Adipocyte (in vitro differentiated cells): ENCODE results near the gene PGGHG.
"Not testable (repeated sequence)": the region's sequence is repeated elsewhere in the genome, so short reads cannot be mapped to it uniquely, and the experiment has no call there.

ENCODE experiments used
- DNase-seq: peaks from one replicate; pipeline ENCODE4 v3.0.0-alpha.2; 2015; ENCODE audit warnings: low read depth
- H3K27me3 ChIP-seq: replicated peaks from 2 replicates; pipeline ENCODE4 v1.7.0; 2013; ENCODE audit warnings: mild to moderate bottlenecking, low read length, moderate library complexity; ENCODE audit not compliant: control insufficient read depth, insufficient read depth
- H3K36me3 ChIP-seq: 2 replicates; pipeline ENCODE4 v1.7.0; 2013; ENCODE audit warnings: low read length, mild to moderate bottlenecking, moderate library complexity; ENCODE audit not compliant: control insufficient read depth, insufficient read depth, severe bottlenecking
- H3K4me1 ChIP-seq: 2 replicates; pipeline ENCODE4 v1.7.0; 2013; ENCODE audit warnings: mild to moderate bottlenecking, low read length, moderate library complexity; ENCODE audit not compliant: control insufficient read depth, insufficient read depth
- H3K4me3 ChIP-seq: 2 replicates; pipeline ENCODE4 v1.7.0; 2013; ENCODE audit warnings: mild to moderate bottlenecking, low read length, moderate library complexity
- H3K9ac ChIP-seq: 2 replicates; pipeline ENCODE4 v1.7.0; 2013; ENCODE audit warnings: mild to moderate bottlenecking, low read length, moderate library complexity
- H3K9me3 ChIP-seq: 2 replicates; pipeline ENCODE4 v1.7.0; 2013; ENCODE audit warnings: mild to moderate bottlenecking, low read length, moderate library complexity; ENCODE audit not compliant: control insufficient read depth

The PGGHG gene

DNA sequence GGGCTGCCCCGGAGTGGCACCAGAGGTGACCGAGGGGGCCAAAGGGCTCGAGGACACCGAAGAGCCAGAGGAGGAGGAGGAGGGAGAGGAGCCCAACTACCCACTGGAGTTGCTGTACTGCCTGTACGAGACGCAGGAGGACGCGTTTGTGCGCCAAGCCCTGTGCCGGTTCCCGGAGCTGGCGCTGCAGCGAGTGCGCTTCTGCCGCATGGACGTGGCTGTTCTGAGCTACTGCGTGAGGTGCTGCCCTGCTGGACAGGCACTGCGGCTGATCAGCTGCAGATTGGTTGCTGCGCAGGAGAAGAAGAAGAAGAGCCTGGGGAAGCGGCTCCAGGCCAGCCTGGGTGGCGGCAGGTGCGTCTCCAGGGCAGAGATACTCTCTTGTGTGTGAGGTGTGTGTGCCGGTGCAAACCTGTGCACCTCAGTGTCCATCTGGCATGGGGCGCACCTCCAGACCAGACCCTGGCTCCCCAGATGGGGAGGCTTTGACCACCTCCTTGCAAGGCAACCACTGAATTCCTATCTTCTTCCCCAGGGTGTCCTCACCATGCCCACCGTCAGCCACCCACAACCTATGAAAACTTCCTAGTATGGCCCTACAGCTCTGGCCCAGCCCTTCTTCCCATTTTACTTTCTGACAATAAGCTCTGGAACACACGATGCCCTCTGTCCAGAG lies 7.3 kb upstream of the PGGHG start:
- Histone ChIP-seq H3K4me1 (no peaks in the 10 kb centered on the region), H3K27me3 (peaks cover 51% of the 10 kb centered on the region), H3K36me3 (no peaks in the 10 kb centered on the region), H3K4me3 (no peak overlapping the region), H3K9ac (no peak overlapping the region), H3K9me3 (no peaks in the 10 kb centered on the region)
- DNase-seq = no peak

DNA sequence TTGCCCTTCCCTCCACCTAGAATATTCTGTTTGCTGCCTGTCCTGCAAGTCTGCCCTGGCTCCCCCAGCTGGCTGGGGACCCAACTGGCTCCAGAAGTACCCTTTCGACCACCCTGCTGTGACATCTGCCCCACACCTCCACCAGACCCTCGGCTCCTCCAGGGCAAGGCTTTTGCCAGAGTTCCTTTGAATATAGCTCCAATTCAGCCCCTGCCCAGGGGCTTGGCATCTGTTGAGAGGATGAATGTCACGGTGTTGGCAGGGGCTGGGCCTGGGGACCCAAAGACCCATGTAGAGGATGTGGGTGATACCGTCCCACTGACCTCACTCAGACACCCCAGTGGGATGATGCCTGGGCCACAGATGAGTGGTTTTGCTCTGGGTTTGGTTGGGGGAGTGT lies 6.8 kb upstream of the PGGHG start:
- Histone ChIP-seq H3K36me3 (no peaks in the 10 kb centered on the region), H3K9ac (no peak overlapping the region), H3K4me3 (no peak overlapping the region), H3K9me3 (no peaks in the 10 kb centered on the region), H3K27me3 (peaks cover 51% of the 10 kb centered on the region), H3K4me1 (no peaks in the 10 kb centered on the region)
- DNase-seq = no peak

DNA sequence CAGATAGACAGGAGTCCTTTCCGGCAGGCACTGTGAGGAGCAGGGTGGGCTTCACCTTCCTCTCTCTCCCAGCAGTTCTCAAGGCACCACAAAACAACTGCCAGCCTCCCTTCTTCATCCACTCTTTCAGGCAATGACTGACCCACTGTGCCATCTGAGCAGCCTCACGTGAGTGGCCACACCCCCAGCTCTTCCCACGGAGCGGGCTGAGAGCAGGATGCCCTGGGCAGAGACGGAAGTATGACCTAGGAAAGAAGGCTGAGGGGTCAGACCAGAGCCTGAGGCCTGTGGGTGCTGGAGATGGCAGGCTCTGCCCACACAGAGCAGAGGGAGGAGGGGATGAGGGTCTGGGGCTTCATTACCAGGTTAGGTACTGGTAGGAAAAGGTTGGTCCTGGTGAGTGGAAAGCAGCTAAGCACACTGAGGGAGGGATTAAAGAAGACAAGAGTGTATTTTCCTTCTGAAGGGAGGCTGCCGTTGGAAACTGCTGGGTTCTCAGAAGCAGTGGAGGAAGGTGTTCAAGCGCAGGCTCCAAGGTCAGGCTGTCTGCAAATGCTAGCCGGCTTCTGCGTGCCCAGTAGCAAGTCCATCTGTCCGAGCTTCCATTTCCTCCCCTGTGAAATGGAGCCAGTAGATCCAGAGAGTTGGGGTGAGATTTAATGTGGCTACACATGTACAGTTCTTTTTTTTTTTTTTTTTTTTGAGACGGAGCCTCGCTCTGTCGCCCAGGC lies 6.1 kb upstream of the PGGHG start:
- no peaks in the 10 kb centered on the region for H3K9me3 ChIP-seq
- no peak overlapping the region for H3K4me3 ChIP-seq
- DNase-seq = no peak
- no peak overlapping the region for H3K9ac ChIP-seq
- H3K36me3 ChIP-seq = no peaks in the 10 kb centered on the region
- H3K27me3 ChIP-seq = peaks cover 50% of the 10 kb centered on the region
- no peaks in the 10 kb centered on the region for H3K4me1 ChIP-seq

DNA sequence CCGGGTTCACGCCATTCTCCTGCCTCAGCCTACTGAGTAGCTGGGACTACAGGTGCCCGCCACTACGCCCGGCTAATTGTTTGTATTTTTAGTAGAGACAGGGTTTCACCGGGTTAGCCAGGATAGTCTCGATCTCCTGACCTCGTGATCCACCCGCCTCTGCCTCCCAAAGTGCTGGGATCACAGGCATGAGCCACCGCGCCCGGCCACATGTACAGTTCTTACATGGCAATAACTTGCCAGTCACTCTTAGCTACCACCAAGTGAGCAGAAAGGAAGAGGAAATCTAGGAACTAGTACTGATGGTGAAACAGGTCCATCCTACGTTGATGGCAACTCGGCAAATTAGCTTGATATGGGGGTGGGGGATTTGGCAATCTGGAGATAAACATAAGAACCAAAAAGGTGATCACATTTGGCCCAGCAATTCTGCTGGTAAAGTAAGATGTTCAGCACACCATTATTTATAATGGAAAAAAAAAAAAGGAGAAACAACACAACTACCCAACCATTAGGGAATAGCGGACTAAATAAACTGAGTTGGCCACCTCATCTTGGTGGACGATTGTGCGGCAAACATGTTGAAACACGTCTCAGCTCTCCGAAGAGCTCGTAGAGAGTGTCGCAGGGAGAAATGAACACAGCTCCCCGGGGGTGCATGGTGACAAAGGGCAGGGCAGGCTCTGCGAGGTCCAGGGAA lies 5.4 kb upstream of the PGGHG start:
- Histone ChIP-seq H3K4me1 (peaks cover 4% of the 10 kb centered on the region), H3K27me3 (peaks cover 51% of the 10 kb centered on the region), H3K36me3 (no peaks in the 10 kb centered on the region), H3K4me3 (no peak overlapping the region), H3K9me3 (no peaks in the 10 kb centered on the region), H3K9ac (no peak overlapping the region)
- no peak for DNase-seq

DNA sequence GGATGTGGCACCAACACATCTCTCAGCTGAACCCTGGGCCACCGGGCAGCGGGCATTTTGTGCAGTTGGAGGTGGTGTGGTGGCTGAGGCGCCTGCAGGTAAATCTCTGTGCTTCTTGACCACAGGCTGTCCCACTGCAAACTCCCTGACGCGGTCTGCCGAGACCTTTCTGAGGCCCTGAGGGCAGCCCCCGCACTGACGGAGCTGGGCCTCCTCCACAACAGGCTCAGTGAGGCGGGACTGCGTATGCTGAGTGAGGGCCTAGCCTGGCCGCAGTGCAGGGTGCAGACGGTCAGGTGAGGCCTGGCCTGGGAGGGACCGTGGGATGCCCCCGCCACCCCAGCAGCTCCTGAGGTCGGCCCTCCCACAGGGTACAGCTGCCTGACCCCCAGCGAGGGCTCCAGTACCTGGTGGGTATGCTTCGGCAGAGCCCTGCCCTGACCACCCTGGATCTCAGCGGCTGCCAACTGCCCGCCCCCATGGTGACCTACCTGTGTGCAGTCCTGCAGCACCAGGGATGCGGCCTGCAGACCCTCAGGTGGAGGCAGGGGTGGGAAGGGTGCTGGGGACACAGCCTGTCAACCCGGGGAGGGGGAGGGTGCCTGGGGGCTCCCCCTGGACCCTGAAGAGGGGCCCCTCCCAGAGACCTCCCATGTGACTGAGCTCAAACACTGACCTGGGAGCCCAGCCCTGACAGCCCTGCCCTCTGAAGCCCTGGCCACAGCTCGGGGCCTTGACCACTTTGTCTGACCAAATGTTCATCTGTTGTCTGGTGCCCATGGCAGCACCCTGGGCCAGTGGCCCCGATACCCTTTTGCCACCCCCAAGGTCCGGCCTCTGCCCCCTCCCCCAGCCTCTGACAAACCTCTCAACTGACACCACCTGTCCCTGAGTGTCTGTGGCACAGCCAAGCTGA lies 4.6 kb upstream of the PGGHG start:
- no peak overlapping the region for H3K9ac ChIP-seq
- peaks cover 4% of the 10 kb centered on the region for H3K4me1 ChIP-seq
- H3K9me3 ChIP-seq = no peaks in the 10 kb centered on the region
- H3K36me3 ChIP-seq = no peaks in the 10 kb centered on the region
- DNase-seq = no peak
- H3K27me3 ChIP-seq = peaks cover 51% of the 10 kb centered on the region
- H3K4me3 ChIP-seq = no peak overlapping the region

DNA sequence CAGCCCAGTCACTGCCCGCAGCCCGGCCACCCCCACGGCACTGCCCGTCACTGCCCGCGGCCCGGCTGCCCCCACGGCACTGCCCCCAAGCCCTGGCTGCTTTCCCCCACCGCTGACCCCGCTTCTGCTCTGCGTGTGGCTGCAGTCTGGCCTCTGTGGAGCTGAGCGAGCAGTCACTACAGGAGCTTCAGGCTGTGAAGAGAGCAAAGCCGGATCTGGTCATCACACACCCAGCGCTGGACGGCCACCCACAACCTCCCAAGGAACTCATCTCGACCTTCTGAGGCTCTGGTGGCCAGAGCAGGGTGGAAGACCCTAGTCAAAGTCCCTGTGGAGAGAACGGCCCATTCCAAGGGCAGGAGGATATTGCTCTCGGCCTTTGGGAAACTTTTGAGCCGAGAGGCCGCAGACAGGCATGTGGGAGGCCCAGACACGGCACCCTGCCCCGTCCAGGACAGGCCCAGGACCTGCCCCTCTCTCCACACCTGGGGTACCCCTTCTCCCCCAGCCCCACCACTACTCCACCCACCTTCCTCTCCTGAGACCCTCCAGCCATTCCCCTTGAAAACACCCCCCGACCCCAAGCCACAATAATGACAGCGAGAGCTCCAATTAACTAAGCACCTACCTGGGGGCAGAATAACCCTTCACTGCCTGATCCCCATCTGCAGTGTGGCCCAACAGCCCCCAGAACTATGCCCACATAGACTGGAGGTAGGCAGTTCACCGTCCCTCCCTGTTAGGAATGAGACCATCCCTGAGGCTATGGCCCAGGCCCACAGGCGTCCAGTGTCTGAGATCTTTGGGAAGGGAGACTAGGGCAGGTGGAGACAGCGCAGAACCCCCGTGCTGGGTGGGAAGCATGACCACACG lies 3.7 kb upstream of the PGGHG start:
- Histone ChIP-seq H3K4me1 (peaks cover 4% of the 10 kb centered on the region), H3K27me3 (peaks cover 51% of the 10 kb centered on the region), H3K36me3 (no peaks in the 10 kb centered on the region), H3K9ac (no peak overlapping the region), H3K4me3 (no peak overlapping the region), H3K9me3 (no peaks in the 10 kb centered on the region)
- no peak for DNase-seq

DNA sequence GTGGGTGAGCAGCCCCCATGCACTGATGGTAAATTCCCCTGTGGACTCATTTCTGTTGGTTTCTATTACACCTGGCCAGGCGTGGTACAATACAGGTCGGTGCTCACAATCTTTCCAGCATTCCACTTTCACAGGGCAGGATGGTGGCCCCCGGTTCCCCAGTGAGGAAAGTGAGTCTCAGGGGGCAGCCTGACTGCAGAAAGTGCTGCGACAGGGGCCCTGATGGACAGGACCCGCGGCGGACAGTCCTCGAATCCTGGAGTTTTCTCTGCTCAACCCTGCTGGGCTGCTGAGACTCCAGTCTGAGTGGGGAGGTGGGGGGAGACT lies 3.1 kb upstream of the PGGHG start:
- no peaks in the 10 kb centered on the region for H3K9me3 ChIP-seq
- H3K4me1 ChIP-seq = peaks cover 4% of the 10 kb centered on the region
- no peak for DNase-seq
- no peak overlapping the region for H3K4me3 ChIP-seq
- H3K27me3 ChIP-seq = peaks cover 46% of the 10 kb centered on the region
- no peaks in the 10 kb centered on the region for H3K36me3 ChIP-seq
- no peak overlapping the region for H3K9ac ChIP-seq

DNA sequence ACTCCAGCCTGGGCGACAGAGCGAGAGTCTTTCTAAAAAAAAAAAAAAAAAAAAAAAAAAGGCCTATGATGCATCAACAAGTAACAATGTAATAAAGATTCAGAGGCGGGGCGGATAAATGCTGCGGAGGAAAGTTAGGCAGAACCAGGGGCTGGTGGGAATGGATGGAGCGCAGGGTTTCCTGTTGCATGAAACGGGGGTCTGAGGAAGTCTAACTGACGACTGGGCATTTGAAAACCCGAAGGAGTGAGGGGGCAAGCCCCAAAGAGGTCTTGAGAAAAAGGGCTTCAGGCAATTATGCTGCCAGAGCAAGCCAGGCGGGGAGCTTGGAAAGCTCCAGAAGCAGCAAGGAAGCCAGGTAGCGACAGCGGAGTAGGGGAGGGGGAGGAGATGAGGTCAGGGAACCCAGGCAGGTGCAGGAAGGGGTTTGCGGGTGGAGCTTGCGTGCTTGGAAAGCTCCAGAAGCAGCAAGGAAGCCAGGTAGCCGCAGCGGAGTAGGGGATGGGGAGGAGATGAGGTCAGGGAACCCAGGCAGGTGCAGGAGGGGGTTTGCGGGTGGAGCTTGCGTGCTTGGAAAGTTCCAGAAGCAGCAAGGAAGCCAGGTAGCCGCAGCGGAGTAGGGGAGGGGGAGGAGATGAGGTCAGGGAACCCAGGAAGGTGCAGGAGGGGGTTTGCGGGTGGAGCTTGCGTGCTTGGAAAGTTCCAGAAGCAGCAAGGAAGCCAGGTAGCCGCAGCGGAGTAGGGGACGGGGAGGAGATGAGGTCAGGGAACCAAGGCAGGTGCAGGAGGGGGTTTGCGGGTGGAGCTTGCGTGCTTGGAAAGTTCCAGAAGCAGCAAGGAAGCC lies 1.7 kb upstream of the PGGHG start:
- not testable (repeated sequence) for H3K9ac ChIP-seq, DNase-seq, H3K4me1 ChIP-seq, H3K9me3 ChIP-seq, H3K36me3 ChIP-seq, H3K4me3 ChIP-seq
- H3K27me3 ChIP-seq = peaks cover 33% of the 10 kb centered on the region

DNA sequence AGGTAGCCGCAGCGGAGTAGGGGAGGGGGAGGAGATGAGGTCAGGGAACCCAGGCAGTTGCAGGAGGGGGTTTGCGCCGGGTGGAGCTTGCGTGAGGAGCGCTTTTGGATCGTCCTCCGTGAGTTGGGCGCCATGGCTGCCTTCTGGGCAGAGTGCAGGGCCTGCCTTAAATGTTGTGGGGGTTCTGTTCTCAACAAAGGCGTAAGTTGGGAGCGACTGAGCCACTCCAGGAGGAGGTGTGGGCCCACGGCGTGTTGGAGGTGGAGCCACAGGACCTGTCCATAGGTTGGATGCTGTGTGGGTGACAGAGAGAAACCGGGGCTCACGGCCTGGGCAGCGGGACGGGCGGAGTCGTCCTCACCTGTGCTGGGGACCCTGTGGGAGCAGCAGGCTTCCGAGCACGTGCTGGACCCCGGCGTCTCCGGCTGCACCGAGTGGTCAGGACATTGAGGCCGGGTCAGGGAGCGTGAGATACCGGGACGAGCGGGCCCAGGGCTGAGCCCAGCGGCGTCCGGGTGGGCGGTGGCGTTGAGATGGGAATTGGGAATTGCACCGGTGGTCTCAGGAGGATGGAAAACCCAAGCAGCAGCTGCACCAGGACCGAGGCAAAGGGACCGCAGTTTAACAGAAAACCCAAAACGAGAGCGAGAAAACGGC lies 977 bp upstream of the PGGHG start:
- H3K9me3 ChIP-seq = no peaks in the 10 kb centered on the region
- peak overlapping the region; percentile 79 for H3K4me3 ChIP-seq
- peaks cover 26% of the 10 kb centered on the region for H3K27me3 ChIP-seq
- no peak for DNase-seq
- H3K36me3 ChIP-seq = no peaks in the 10 kb centered on the region
- H3K4me1 ChIP-seq = peaks cover 4% of the 10 kb centered on the region
- peak overlapping the region; percentile 64 for H3K9ac ChIP-seq
